ENCODE results near the gene SLC25A51.

DNA sequence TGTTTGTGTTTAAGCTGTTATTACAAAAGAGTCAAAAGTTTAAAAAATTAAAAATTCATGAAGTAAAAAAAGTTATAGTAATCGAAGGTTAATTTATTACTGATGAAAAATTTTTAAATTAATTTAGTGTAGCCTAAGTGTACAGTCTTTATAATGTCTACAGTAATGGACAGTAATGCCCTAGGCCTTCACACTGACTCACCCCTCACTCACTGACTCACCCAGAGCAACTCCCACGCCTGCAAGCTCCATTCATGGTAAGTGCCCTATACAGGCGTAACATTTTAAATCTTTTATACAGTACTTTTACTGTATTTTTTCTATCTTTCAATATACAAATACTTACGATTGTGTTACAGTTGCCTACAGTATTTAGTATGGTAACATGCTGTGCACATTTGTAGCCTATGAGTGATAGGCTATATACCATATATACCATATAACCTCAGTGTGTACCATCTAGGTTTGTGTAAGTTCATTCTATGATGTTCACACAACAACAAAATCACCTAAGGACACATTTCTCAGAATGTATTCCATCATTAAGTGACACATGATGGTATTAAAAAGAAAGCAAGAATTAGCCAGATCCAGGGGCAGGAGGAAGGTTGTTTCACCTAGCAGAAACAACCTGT lies 63.2 kb downstream of the SLC25A51 start:
- TF ChIP-seq, protein P1, sequence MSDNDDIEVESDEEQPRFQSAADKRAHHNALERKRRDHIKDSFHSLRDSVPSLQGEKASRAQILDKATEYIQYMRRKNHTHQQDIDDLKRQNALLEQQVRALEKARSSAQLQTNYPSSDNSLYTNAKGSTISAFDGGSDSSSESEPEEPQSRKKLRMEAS (IDR thresholded peaks at IDR 0.05; ENCODE audit: insufficient read depth, insufficient read length), result no peak
- no peak for TF ChIP-seq EZH2 (IDR thresholded peaks at IDR 0.05; ENCODE audit: borderline replicate concordance, low read depth, low read length, severe bottlenecking)
- no peak for TF ChIP-seq POLR2A (IDR thresholded peaks at IDR 0.05; ENCODE audit: low read depth, low read length)
- TF ChIP-seq, protein P2, sequence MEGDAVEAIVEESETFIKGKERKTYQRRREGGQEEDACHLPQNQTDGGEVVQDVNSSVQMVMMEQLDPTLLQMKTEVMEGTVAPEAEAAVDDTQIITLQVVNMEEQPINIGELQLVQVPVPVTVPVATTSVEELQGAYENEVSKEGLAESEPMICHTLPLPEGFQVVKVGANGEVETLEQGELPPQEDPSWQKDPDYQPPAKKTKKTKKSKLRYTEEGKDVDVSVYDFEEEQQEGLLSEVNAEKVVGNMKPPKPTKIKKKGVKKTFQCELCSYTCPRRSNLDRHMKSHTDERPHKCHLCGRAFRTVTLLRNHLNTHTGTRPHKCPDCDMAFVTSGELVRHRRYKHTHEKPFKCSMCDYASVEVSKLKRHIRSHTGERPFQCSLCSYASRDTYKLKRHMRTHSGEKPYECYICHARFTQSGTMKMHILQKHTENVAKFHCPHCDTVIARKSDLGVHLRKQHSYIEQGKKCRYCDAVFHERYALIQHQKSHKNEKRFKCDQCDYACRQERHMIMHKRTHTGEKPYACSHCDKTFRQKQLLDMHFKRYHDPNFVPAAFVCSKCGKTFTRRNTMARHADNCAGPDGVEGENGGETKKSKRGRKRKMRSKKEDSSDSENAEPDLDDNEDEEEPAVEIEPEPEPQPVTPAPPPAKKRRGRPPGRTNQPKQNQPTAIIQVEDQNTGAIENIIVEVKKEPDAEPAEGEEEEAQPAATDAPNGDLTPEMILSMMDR (IDR thresholded peaks at IDR 0.05; ENCODE audit: extremely low read depth in 1 of 2, insufficient read depth in 1 of 2, low read depth in 1 of 2, low read length in 2 of 2), result no peak
- TF ChIP-seq POLR2AphosphoS5 (IDR thresholded peaks at IDR 0.05; ENCODE audit: insufficient read depth, low read depth, low read length), result no peak
- TF ChIP-seq JUN (IDR thresholded peaks at IDR 0.05; ENCODE audit: borderline replicate concordance, insufficient read depth, insufficient read length, low read depth), result peak; percentile 41
- no peak for TF ChIP-seq GATA2 (IDR thresholded peaks at IDR 0.05; ENCODE audit: insufficient read depth, insufficient read length, low read depth, low read length)
